Hematopoietic multipotent progenitor cell treated with erythropoietin and hydrocortisone succinate and interleukin-3 and kit ligand, for 4 days (in vitro differentiated cells): ENCODE results near the gene LEFTY1.
"Not testable (repeated sequence)": the region's sequence is repeated elsewhere in the genome, so short reads cannot be mapped to it uniquely, and the experiment has no call there.

Experiments used
- DNase-seq: peaks from one replicate; pipeline ENCODE4 v3.0.0-alpha.2; 2015

LEFTY1 gene

GRCh38 chr1:225914947-225915346, 26.0 kb upstream of the LEFTY1 start:
- no peak for DNase-seq

DNA sequence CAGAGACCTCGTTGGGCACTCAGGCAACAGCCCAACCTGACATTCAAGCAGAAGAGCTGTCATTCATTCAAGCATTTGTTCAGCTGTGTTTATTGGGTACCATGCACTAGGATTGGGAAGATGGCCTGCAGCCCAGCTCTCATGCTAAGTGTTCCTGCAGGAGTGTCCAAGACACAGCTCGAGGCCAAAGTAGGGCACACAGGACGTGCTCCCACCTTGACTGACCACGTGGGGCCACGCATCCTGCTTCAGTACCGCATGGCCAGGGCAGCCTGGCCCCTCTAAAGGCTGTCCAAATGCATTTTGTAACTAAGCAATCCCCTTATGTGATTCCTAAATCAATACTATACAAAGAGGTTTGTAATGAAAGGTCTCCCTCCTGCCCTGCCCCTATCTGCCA, 25.4 kb upstream of the LEFTY1 start:
- DNase-seq = no peak

GRCh38 chr1:225911191-225912130, 22.5 kb upstream of the LEFTY1 start:
- DNase-seq = peak; percentile 79

- DNase-seq = no peak
Measured at GRCh38 chr1:225909477-225909876, 20.5 kb upstream of the LEFTY1 start.

DNA sequence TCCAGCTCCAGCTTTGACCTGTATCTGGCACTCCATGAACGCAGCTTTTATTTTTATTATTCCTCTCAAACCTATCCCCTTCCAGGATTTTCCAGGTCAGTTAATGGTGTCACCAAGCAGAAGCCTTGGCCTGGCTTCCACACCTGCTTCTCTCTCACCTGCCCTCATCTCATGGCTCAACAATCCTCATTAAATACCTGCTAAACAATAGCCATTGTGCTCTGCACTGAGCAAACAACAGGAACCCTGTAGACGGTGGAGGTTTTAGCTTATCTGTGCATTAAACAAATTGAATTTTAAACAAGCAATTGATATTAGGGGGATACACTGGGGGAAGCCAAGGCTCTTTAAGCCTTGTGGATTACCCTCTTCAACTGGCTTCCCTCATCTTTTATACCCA, 19.8 kb upstream of the LEFTY1 start:
- DNase-seq = no peak

GRCh38 chr1:225908013-225908640, 19.2 kb upstream of the LEFTY1 start:
- no peak for DNase-seq

GRCh38 chr1:225907341-225907740, 18.4 kb upstream of the LEFTY1 start:
- DNase-seq = no peak

- no peak for DNase-seq
Measured at GRCh38 chr1:225906467-225906866, 17.5 kb upstream of the LEFTY1 start.

GRCh38 chr1:225903623-225904022, 14.7 kb upstream of the LEFTY1 start:
- DNase-seq = peak; percentile 32

- peak; percentile 16 for DNase-seq
Measured at GRCh38 chr1:225899044-225899925, 10.3 kb upstream of the LEFTY1 start.

- no peak for DNase-seq
Measured at GRCh38 chr1:225897595-225898514, 8.9 kb upstream of the LEFTY1 start.

DNA sequence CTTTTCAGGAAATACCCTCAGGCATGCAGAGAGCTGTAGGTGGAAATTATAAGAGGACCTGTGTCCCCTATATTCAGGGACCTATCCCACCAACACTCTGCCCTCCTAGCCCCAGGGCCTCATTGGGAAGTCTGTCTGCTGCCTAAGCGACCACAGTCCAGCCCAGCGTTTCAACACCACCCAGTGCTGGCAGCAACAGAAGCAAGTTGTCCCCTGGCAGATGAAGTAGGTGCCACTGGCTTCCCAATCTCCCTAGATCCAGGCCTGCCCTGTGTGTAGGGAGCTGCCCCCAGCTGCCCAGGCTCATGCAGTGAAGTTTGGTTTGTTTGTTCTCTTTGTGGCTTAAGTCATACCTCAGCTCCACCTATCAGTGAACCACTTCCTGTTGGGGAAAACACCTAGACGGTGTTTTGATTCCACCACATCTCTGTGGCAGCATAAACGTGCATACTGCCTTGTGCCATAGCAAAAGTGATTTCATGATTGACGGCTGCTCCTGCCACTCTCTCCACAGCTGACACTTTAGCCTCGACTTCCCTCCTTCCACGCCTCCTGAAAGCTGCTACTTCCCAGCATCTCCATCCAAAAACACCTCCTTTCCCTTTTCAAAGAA, 8.1 kb upstream of the LEFTY1 start:
- peak; percentile 32 for DNase-seq

DNA sequence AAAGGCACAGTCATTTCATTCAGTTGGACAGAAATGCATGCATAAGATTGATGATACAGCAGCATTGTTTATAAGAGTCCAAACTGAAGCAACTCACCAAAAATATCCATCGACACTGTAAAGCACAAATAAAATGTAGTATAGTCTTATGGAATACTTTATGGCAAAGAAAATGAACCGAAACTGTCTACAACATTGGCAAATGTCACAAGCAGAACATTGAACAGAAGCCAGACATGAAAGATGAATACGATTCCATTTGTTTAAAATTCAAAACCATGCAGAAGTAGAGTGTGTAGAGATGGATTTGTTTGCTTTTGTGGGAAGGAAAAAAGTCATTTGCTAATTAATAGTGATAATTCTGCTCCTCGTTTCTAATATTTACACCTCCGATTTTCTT, 7.5 kb upstream of the LEFTY1 start:
- DNase-seq = no peak

DNA sequence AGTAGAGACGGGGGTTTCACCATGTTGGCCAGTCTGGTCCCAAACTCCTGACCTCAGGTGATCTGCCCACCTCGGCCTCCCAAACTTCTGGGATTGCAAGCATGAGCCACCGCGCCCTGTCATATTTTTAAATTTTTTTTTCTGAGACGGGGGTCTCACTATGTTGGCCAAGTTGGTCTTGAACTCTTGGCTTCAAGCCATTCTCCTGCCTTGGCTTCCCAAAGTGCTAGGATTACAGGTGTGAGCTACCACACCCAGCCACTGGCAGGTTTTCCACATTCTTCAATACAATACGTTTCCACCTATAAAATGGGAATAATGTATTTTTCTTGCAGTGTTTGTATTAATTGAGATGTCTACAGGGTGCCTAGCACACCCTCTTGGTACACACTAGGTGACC, 3.4 kb upstream of the LEFTY1 start:
- DNase-seq = no peak

GRCh38 chr1:225891229-225891972, 2.5 kb upstream of the LEFTY1 start:
- no peak for DNase-seq

GRCh38 chr1:225890346-225891228, 1.6 kb upstream of the LEFTY1 start:
- DNase-seq = no peak

DNA sequence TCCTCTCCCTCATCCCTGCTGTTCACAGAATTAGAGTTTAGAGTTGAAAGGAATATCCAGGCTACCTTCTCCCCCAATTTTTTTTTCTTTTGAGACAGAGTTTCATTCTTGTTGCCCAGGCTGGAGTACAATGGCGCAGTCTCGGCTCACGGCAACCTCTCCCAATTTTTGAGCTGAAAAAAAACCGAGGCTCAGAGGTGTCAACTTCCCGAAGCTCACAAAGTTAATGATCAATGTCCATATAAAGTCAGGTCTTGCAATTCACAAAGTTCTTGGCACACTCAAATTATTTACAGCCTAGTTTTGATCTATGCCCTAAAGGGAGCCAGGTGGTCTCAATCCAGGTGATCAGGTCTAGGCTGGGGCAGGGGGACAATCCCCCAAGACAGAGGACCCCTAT, 797 bp upstream of the LEFTY1 start:
- DNase-seq = no peak

DNA sequence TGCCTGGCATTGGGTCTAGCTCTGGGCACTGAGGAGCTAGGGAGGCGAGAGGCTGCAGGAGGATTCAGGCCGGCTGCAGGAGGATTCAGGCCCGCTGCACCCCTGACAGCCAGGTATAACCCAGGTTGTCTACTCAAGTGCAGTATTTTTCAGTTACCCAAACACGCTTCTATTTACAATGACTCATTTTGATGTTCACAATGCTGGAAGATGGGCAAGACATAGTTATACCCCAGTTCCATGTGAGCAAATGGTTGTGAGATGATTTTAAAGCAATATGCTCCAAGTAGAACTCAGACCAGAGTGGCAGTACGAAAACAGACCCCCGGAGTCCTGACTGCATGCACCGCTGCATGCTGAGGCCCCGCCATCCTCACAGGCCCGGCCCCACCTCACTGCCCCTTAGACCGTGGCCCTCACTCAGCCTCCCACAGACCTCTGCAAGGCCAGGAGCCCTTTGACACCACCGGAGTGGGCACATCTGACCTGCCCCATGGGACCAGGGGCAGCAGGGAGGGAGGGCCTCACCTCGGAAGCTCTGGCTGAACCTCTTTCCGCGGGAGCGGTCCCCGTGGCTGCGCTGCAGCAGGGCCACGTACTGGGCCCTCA, 553 bp downstream of the LEFTY1 start:
- DNase-seq = no peak

DNA sequence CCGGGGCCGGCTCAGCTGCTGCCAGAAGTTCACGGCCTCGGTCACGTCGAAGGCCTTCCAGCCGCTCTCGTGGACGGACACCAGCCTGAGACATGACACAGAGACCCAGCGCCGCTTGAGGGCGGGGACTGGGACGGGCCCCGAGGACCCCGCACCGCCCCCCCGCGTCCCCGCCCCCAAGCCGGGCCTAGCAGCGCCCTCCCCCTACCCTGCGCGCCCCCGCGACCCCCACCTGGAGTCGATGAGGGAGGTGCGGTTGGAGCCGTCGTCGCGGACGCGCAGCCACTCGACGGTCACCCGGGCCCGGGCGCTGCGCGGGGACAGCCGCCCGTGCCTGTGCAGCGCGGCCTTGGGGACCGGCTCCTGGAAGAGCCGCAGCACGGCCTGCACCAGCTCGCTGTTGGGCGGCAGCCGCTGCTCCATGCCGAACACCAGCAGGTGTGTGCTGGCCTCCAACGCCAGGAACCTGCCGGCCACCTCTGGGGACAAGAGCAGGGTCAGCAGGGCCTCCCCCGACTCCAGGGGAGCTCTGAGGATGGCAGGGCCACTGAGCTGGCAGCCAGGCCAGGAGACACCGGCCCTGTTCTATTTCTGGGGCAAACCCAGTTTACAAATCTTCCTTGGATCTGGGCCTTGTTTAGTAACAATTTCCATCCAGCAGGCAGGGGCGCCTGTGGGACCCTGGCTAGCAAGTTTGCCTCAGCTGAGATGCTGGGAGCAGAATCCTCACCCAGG, 1.2 kb downstream of the LEFTY1 start:
- DNase-seq = not testable (repeated sequence)
